ENCODE results near the gene HOXD12. TPM values are rescaled to one million over a fixed set of nuclear protein-coding genes. Genes with fewer than 3 reads are reported as not detected.

Gene HOXD12
- total RNA-seq, 1 donor from 2014 or later = not detected

- peak overlapping the region; percentile 49 for H3K4me3 ChIP-seq (ENCODE audit: low read depth, low read length)
- DNase-seq (ENCODE audit: low read depth) = no peak
- TF ChIP-seq, protein P1, sequence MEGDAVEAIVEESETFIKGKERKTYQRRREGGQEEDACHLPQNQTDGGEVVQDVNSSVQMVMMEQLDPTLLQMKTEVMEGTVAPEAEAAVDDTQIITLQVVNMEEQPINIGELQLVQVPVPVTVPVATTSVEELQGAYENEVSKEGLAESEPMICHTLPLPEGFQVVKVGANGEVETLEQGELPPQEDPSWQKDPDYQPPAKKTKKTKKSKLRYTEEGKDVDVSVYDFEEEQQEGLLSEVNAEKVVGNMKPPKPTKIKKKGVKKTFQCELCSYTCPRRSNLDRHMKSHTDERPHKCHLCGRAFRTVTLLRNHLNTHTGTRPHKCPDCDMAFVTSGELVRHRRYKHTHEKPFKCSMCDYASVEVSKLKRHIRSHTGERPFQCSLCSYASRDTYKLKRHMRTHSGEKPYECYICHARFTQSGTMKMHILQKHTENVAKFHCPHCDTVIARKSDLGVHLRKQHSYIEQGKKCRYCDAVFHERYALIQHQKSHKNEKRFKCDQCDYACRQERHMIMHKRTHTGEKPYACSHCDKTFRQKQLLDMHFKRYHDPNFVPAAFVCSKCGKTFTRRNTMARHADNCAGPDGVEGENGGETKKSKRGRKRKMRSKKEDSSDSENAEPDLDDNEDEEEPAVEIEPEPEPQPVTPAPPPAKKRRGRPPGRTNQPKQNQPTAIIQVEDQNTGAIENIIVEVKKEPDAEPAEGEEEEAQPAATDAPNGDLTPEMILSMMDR (conservative IDR thresholded peaks at IDR 0.05; ENCODE audit: low read depth, low read length) = no peak
Observed at GRCh38 chr2:176114120-176114929, 14.7 kb downstream of the HOXD12 start.

DNA sequence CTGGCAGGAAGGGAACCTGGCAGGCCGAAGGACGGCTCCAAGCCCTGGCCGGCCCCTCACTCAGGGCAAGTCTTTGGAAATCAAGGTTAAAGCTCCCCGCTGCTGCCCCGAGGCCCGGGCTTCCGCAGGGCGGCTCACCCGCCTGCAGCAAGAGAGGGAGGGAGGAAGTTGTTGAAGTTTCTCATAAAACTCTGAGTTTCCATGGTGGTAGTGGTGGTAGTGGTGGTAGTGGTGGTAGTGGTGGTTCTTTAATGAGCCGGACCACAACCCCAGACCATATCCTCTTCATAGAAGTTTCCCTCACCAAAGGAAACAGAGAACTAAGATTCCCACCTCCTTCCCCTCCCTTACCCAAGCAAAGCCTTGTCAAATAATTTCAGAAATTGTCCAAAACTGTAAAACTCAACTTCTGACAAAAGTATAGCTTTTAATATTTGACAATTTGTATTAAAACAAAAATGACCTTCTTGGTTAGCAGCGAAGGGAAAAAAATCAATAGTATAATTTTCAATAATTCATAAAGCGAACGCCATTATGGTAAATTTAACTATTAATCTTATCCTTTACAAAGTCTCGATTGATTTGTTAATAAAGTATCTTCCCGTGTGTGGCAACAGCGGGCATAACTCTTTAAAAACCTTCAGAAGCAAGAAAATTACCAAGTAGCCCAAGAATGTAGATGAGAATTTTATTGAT is 15.5 kb downstream of the HOXD12 start:
- peak overlapping the region; percentile 49 for H3K4me3 ChIP-seq (ENCODE audit: low read depth, low read length)
- TF ChIP-seq, protein P1 (conservative IDR thresholded peaks at IDR 0.05; ENCODE audit: low read depth, low read length) = no peak
- no peak for DNase-seq (ENCODE audit: low read depth)

- H3K4me3 ChIP-seq (ENCODE audit: low read depth, low read length) = peak within 1 kb of the TSS; percentile 49
- DNase-seq (ENCODE audit: low read depth) = no peak
- TF ChIP-seq, protein P1 (conservative IDR thresholded peaks at IDR 0.05; ENCODE audit: low read depth, low read length) = peak; percentile 48
Observed at GRCh38 chr2:176115883-176116813, 16.6 kb downstream of the HOXD12 start, which contains the start of gene HOXD10. Gene HOXD10, plus strand, starts transcription at chr2:176116778. Its CDS starts 56 bp downstream, at chr2:176116834.

DNA sequence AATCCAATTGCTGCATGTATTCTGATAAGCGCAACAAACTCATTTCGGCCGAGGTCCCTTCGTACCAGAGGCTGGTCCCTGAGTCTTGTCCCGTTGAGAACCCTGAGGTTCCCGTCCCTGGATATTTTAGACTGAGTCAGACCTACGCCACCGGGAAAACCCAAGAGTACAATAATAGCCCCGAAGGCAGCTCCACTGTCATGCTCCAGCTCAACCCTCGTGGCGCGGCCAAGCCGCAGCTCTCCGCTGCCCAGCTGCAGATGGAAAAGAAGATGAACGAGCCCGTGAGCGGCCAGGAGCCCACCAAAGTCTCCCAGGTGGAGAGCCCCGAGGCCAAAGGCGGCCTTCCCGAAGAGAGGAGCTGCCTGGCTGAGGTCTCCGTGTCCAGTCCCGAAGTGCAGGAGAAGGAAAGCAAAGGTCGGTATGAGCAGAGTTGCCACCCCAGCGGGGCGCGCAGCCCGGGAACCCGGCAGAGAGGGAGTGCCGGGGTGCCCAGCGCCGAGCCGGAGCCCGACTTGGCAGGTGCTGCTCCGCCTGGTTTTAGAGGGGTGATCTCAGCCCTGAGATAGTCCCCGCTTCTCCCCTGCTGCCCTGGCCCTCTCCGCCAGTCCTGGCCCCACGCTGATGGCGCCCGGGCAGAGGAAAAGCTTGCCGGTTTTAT is 17.7 kb downstream of the HOXD12 start:
- no peak for DNase-seq (ENCODE audit: low read depth)
- TF ChIP-seq, protein P1 (conservative IDR thresholded peaks at IDR 0.05; ENCODE audit: low read depth, low read length) = no peak
- H3K4me3 ChIP-seq (ENCODE audit: low read depth, low read length) = peak overlapping the region; percentile 49

- no peak for DNase-seq (ENCODE audit: low read depth)
- peak overlapping the region; percentile 49 for H3K4me3 ChIP-seq (ENCODE audit: low read depth, low read length)
- TF ChIP-seq, protein P1 (conservative IDR thresholded peaks at IDR 0.05; ENCODE audit: low read depth, low read length) = no peak
Observed at GRCh38 chr2:176117823-176118371, 18.3 kb downstream of the HOXD12 start.
